GM03348 (cell line): ENCODE results near the gene PARVA.
"Not testable (repeated sequence)": the region's sequence is repeated elsewhere in the genome, so short reads cannot be mapped to it uniquely, and the experiment has no call there.

Experiments
- DNase-seq: peaks from one replicate; pipeline ENCODE4 v3.0.0; 2012; ENCODE audit warnings: low spot score

The PARVA gene

GRCh38 chr11:12503886-12504285 lies 126.5 kb downstream of the PARVA start:
- DNase-seq = no peak

GRCh38 chr11:12505183-12505582 lies 127.8 kb downstream of the PARVA start:
- no peak for DNase-seq

GRCh38 chr11:12506404-12506921 lies 129.1 kb downstream of the PARVA start:
- DNase-seq = peak; percentile 49

GRCh38 chr11:12507391-12507790 lies 130.0 kb downstream of the PARVA start:
- DNase-seq = no peak

- peak; percentile 88 for DNase-seq
Measured at GRCh38 chr11:12508151-12508751, 130.9 kb downstream of the PARVA start.

- DNase-seq = no peak
Measured at GRCh38 chr11:12509371-12509770, 132.0 kb downstream of the PARVA start.

DNA sequence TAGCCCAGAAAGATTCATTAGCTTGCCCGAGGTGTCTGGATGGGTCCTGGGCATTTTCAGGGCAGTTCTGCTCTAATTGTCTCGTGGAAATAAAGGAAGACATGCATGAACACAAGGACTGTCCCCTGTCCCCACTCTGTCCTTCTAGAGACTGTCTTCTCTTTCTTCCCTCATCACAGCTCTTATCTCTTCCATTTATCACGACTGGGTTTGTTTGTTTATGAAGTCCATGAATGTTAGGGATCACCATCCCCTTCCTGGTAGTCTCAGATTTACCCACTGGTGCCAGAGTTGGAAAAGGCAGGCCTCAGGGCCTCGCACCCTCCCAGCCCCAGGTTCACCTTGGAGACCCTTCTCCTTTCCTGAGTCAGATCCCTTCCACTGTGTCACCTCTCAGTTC lies 134.8 kb downstream of the PARVA start:
- no peak for DNase-seq

DNA sequence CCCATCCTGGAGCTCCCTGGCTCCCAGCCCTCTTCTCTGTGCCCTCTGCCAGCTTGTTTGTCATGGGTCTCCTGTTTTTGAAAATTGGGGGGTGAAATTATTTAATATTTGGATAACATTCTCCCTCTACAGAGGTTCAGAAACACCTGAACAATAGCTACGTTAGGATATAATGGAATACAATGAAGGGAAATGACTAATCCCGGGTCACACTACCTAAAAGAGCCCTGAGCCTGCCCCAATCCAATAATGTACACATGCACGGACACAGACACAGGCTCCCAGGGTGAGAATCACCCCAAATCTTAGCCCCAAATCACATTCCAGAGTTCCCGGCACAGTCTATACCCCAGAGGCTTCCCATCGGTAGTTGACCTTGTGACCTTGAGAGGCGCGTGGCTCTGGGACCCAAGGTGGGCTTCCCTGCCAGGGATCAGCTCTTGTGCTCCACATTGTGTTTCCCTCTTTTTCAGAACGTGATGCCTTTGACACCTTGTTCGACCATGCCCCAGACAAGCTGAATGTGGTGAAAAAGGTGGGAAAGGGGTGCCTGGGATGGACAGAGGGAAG lies 135.5 kb downstream of the PARVA start:
- DNase-seq = no peak

DNA sequence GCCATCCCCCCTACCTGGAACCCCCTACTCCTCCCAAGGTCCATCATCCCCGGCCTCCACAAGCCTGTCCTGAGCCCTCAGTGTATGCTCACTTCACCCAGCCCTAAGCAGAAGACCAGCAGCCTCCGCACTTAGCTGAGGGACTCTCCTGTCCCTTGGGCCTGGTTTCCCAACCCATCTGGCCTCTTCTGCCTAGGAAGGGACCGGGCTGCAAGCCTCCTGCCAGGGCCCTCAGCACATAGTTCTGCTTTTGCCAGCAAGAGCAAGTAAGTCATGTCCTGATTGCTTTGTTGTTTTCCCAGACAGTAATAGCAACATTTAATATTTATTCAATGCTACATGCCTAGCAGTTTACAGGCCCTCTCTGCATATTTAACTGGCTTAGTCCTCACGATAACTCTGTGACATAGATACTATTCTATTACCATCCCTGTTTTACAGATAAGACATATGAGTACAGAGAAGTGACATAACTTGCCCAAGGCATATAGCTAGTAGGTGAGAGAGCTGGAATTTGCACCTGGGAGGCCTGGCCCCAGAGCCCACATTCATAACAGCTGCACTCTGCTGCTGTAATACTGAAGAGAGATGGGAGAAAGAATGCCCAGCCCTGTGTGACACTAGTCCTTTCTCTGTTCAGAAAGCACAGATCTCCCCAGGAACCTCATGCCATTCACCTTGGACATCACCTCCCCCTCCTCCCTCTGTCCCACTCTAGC lies 139.2 kb downstream of the PARVA start:
- DNase-seq = no peak

- no peak for DNase-seq
Measured at GRCh38 chr11:12517306-12517705, 139.9 kb downstream of the PARVA start.

GRCh38 chr11:12517741-12518140 lies 140.4 kb downstream of the PARVA start:
- no peak for DNase-seq

DNA sequence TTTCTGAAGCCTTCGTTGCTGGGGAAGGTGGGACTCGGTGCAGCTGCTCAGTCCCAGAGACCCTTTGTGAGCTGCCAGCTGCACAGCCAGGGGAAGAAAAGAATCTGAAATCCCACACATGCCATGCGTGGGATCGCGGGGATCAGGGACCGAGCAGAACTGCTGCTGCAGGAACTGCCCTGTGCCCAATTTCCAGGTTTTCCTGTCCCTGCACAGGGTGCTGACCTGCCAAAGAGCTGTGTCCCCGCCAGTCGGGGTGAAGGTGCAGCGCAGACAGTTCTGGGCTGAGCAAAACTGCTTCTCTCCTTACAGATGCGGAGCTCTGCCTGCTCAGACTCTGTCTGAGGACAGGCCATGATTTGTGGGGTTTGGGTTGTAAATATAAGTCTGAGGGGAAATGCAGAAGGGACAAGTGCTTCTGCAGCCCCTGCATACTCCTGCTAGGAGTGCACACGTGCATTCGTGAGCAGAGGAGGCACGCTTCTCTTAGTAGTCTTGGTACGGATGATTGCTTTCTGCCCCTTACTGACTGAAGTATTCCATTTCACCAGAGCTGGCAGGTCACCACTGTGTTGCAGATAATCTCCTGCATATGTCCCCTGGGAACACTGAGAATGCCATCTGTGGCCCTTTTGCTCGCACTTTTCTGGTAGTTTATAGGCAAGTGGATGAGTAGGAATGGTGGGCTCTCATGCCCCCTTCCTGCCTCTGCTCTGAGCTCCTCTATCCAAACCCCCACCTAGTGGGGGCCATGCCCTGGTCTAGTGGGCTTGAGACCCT lies 141.4 kb downstream of the PARVA start:
- no peak for DNase-seq

DNA sequence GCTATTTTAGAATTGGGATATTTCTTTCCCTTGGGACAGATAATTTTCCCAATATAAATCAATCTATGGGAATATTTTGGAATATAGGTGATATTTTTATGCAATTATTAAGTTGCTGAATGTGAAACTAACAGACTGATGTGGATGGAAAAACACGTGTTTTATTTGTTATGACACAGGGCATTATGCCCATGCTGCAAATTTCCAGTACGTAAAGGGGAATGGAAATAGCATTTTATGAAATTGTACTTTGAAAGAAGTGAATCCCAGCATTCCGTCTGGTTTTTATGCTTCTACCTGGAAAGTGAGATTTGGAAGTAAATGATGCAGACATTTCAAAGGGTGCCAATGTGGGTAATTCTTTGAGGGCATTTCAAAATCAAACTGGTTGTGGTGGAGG lies 142.7 kb downstream of the PARVA start:
- DNase-seq = no peak

DNA sequence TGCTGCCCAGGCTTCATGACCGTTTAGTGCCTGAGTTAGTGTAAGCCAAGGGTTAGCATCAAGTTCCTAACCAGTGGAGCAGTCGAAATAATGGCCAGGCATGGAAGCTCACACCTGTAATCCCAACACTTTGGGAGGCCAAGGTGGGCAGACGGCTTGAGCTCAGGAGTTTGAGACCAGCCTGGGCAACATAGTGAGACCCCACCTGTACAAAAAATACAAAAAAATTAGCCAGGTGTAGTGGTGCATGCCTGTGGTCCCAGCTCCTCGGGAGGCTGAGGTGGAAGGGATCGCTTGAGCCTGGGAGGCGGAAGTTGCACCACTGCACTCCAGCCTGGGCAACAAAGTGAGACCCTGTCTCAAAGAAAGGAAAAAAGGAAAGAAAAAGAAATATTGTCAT lies 143.2 kb downstream of the PARVA start:
- not testable (repeated sequence) for DNase-seq

- no peak for DNase-seq
Measured at GRCh38 chr11:12523180-12523924, 146.0 kb downstream of the PARVA start.

GRCh38 chr11:12524865-12525264 lies 147.5 kb downstream of the PARVA start:
- DNase-seq = no peak

DNA sequence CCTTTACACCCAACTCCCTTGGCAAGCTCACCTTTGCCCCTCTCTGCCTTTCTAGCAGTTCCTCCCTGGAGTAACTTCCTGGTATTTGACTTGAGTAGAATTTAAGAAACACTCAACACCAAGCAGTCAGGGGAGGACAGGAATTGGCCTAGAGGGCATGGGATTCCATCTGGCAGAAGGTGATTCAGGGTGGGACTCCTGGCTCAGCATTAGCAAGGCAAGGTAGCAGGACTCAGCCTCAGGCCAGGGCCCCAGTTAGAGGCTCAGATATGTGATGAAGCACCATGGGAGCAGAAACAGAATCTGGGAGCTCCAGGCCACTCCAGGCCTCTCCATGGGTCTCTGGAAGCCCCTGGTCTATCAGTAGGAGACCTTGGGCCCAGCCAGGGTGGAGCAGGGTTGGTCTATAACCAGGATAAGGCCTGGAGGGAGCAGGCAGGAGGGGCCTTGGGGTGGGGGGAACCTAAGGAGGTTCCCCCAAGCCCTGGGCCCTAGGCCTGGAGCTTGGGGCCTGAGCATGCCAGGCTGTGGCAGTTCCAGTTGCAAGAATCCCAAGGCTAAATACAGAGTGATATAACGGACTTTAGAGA lies 148.2 kb downstream of the PARVA start:
- DNase-seq = no peak

- DNase-seq = peak; percentile 83
Measured at GRCh38 chr11:12526789-12527188, 149.4 kb downstream of the PARVA start.

- DNase-seq = no peak
Measured at GRCh38 chr11:12528487-12528886, 151.1 kb downstream of the PARVA start.

- DNase-seq = no peak
Measured at GRCh38 chr11:12529041-12529440, 151.7 kb downstream of the PARVA start.

- peak; percentile 38 for DNase-seq
Measured at GRCh38 chr11:12529793-12530192, 152.4 kb downstream of the PARVA start.
